Measurements from ENCODE around the gene TBC1D8.
"Not testable (repeated sequence)": the region's sequence is repeated elsewhere in the genome, so short reads cannot be mapped to it uniquely, and the experiment has no call there.

TBC1D8 gene

GRCh38 chr2:101064125-101064502, 87.1 kb downstream of the TBC1D8 start:
- no peak for DNase-seq

GRCh38 chr2:101063352-101064124, 87.6 kb downstream of the TBC1D8 start:
- DNase-seq, result no peak

GRCh38 chr2:101058386-101058785, 92.8 kb downstream of the TBC1D8 start:
- DNase-seq, result no peak

- no peak for DNase-seq
Measured at GRCh38 chr2:101057051-101057933, 93.9 kb downstream of the TBC1D8 start.

- no peak for DNase-seq
Measured at GRCh38 chr2:101053117-101053516, 98.1 kb downstream of the TBC1D8 start.

GRCh38 chr2:101052147-101052546, 99.0 kb downstream of the TBC1D8 start:
- DNase-seq, result no peak

GRCh38 chr2:101050886-101051285, 100.3 kb downstream of the TBC1D8 start:
- DNase-seq, result not testable (repeated sequence)

GRCh38 chr2:101048756-101049155, 102.4 kb downstream of the TBC1D8 start:
- DNase-seq, result no peak

- DNase-seq, result no peak
Measured at GRCh38 chr2:101047774-101048173, 103.4 kb downstream of the TBC1D8 start.

- no peak for DNase-seq
Measured at GRCh38 chr2:101047075-101047766, 104.0 kb downstream of the TBC1D8 start.

- DNase-seq, result no peak
Measured at GRCh38 chr2:101045330-101045729, 105.9 kb downstream of the TBC1D8 start.

GRCh38 chr2:101041413-101041812, 109.8 kb downstream of the TBC1D8 start:
- DNase-seq, result no peak

- no peak for DNase-seq
Measured at GRCh38 chr2:101040761-101041160, 110.4 kb downstream of the TBC1D8 start.

GRCh38 chr2:101040072-101040471, 111.1 kb downstream of the TBC1D8 start:
- no peak for DNase-seq

GRCh38 chr2:101038455-101039255, 112.5 kb downstream of the TBC1D8 start:
- no peak for DNase-seq

GRCh38 chr2:101037161-101037755, 113.9 kb downstream of the TBC1D8 start:
- no peak for DNase-seq

- no peak for DNase-seq
Measured at GRCh38 chr2:101036562-101036961, 114.6 kb downstream of the TBC1D8 start.

GRCh38 chr2:101032084-101032776, 119.0 kb downstream of the TBC1D8 start:
- DNase-seq, result no peak

- no peak for DNase-seq
Measured at GRCh38 chr2:101030866-101031554, 120.2 kb downstream of the TBC1D8 start.

- DNase-seq, result no peak
Measured at GRCh38 chr2:101027852-101028251, 123.3 kb downstream of the TBC1D8 start.

GRCh38 chr2:101026923-101027469, 124.2 kb downstream of the TBC1D8 start:
- no peak for DNase-seq
